K562 (cell line): ENCODE data around the gene SFN. TPM values are rescaled to one million over a fixed set of nuclear protein-coding genes. Genes with fewer than 3 reads are reported as not detected.
A peak's percentile ranks its signal among the peaks of the same experiment; 100 is the strongest.

Experiments used
- ADNP ChIP-seq: fragments of 200-800 bp; sonication (Bioruptor generic); IDR thresholded peaks from 2 replicates; pipeline ENCODE4 v1.6.1; 2016; ENCODE audit warnings: missing genetic modification characterization, missing compliant biosample characterization
- AFF4 ChIP-seq: sonication (generic); formaldehyde crosslinking; IDR thresholded peaks from 2 replicates; pipeline ENCODE4 v1.8.0; 2023; ENCODE audit warnings: mild to moderate bottlenecking, missing genetic modification reagents
- ARID1B ChIP-seq: fragments of 450-650 bp; IDR thresholded peaks from 2 replicates; pipeline ENCODE4 v1.6.1; 2016; ENCODE audit warnings: antibody characterized with exemption, mild to moderate bottlenecking, inconsistent platforms
- ELK3 ChIP-seq: fragments of 450-650 bp; formaldehyde crosslinking; IDR thresholded peaks from 2 replicates; pipeline ENCODE4 v1.4.0; 2020; ENCODE audit warnings: mild to moderate bottlenecking
- ILF3 ChIP-seq: fragments of 450-650 bp; IDR thresholded peaks from 2 replicates; pipeline ENCODE4 v1.6.1; 2018; ENCODE audit warnings: antibody characterized with exemption, mild to moderate bottlenecking, moderate library complexity, borderline replicate concordance
- MTA2 ChIP-seq: fragments of 450-650 bp; IDR thresholded peaks from 2 replicates; pipeline ENCODE4 v1.6.1; 2016; ENCODE audit warnings: low read depth
- MYNN ChIP-seq, 2 experiments: sonication (generic); formaldehyde crosslinking in 1 of 2; IDR thresholded peaks; 2 replicates each; pipeline versions ENCODE4 v1.5.0 to v1.6.1; 2016 to 2020; ENCODE audit warnings: antibody characterized with exemption in 1 of 2, missing genetic modification reagents in 1 of 2
- POLR2G ChIP-seq: fragments of 200-400 bp; formaldehyde crosslinking; IDR thresholded peaks from 2 replicates; pipeline ENCODE4 v1.6.1; 2017; ENCODE audit warnings: low read depth, mild to moderate bottlenecking, antibody characterized with exemption, low read length, moderate library complexity
- RAD21 ChIP-seq, 2 experiments: fragments of 250-450 bp in 1 of 2; fragments of 450-650 bp in 1 of 2; sonication (Bioruptor Pico) in 1 of 2; formaldehyde crosslinking in 1 of 2; IDR thresholded peaks in 1 of 2; conservative IDR thresholded peaks in 1 of 2; 2 replicates each; pipeline versions ENCODE4 v1.4.0 to v1.8.0; 2020 to 2022; ENCODE audit warnings: mild to moderate bottlenecking in 2 of 2, moderate library complexity in 1 of 2
- ZNF12 ChIP-seq: sonication (generic); formaldehyde crosslinking; IDR thresholded peaks from 2 replicates; pipeline ENCODE4 v1.4.0; 2020; ENCODE audit warnings: mild to moderate bottlenecking, missing genetic modification reagents
- ZNF121 ChIP-seq: sonication (generic); formaldehyde crosslinking; conservative IDR thresholded peaks from 2 replicates; pipeline ENCODE4 v1.8.0; 2022; ENCODE audit warnings: missing genetic modification reagents
- ZNF318 ChIP-seq, 2 experiments: fragments of 450-650 bp; IDR thresholded peaks; 2 replicates each; pipeline ENCODE4 v1.6.1; 2016; ENCODE audit warnings: mild to moderate bottlenecking in 2 of 2, borderline replicate concordance in 1 of 2, low read depth in 1 of 2, moderate library complexity in 1 of 2
- ZNF79 ChIP-seq: fragments of 250-450 bp; sonication (Bioruptor Pico); IDR thresholded peaks from 2 replicates; pipeline ENCODE4 v1.4.0; 2020; ENCODE audit warnings: low read depth, mild to moderate bottlenecking, moderate library complexity
- polyA plus RNA-seq, 8 experiments: library from polyadenylated mRNA; depleted of rRNA in 4 of 8; stranded (reverse) in 5 of 8; unstranded in 3 of 8; fragments of >200 nt; fragmentation: Nextera tagmentation in 2 of 8; fragmentation: Illumina TruSeq in 1 of 8; extraction: Ambion mirVana in 2 of 8; extraction: Trizol in 1 of 8; gene quantifications; 2 replicates each; pipeline versions ENCODE4 v1.2.1 to v1.2.3, GENCODE V29; 2011 to 2014; ENCODE audit warnings: inconsistent platforms in 1 of 8, missing spikeins in 1 of 8
- total RNA-seq, 7 experiments: library from RNA; depleted of rRNA in 6 of 7; stranded (reverse); fragments of >200 nt in 6 of 7; fragmentation: Illumina TruSeq in 2 of 7; extraction: Trizol in 2 of 7; gene quantifications; 2 replicates each; pipeline versions ENCODE4 v1.2.1 to v1.2.3, GENCODE V29; 2011 to 2021; ENCODE audit warnings: low replicate concordance in 1 of 7

The SFN gene
- total and polyA plus RNA-seq, 9 of the 15 experiments (the other 6 are each of a cell fraction or from before 2014, with no cell fraction given) = 0.10 to 3.8 (median 2.0) TPM

- no peak for TF ChIP-seq ELK3 (CRISPR knock-in tag)
- no peak for TF ChIP-seq ADNP
- no peak for TF ChIP-seq ZNF79 (CRISPR knock-in tag)
- TF ChIP-seq RAD21 (CRISPR knock-in tag; conservative IDR thresholded peaks at IDR 0.05 in 1 of 2, IDR thresholded peaks at IDR 0.05 in 1 of 2) = no peak
- no peak for TF ChIP-seq MTA2
- no peak for TF ChIP-seq AFF4 (CRISPR knock-in tag)
- no peak for TF ChIP-seq ARID1B
- TF ChIP-seq ZNF318 (IDR thresholded peaks at IDR 0.05; ENCODE audit: borderline replicate concordance in 1 of 2, low read depth in 1 of 2) = no peak
- peak; percentile 69; the same call in 1 of the 2 replicates for TF ChIP-seq ZNF12 (CRISPR knock-in tag)
- TF ChIP-seq POLR2G = peak; percentile 96
- no peak for TF ChIP-seq ZNF121 (CRISPR knock-in tag)
- TF ChIP-seq ILF3 = no peak
- TF ChIP-seq MYNN (IDR thresholded peaks at IDR 0.05) = peak; percentile 44; the same call in 1 of the 2 replicates
- no peak for TF ChIP-seq MYNN (CRISPR knock-in tag; IDR thresholded peaks at IDR 0.05)
Observed at GRCh38 chr1:26864610-26865480, 1.9 kb downstream of the SFN start (continued).
